DOHH2 (cell line): ENCODE measurements around the gene NENF.

Experiments used
- EZH2phosphoT487 ChIP-seq: fragments of 200-600 bp; sonication (generic); IDR thresholded peaks from 2 replicates; pipeline ENCODE4 v1.6.1; 2017; ENCODE audit warnings: borderline replicate concordance, mild to moderate bottlenecking, antibody characterized with exemption, low read length, moderate library complexity, mixed read lengths
- TF ChIP-seq, protein P1 (sequence below): fragments of 200-600 bp; sonication (generic); IDR thresholded peaks from one replicate; pipeline ENCODE4 v1.5.1; 2014; ENCODE audit warnings: antibody characterized with exemption, mild to moderate bottlenecking, low read depth, low read length; ENCODE audit not compliant: poor library complexity, severe bottlenecking

- TF ChIP-seq, protein P1, sequence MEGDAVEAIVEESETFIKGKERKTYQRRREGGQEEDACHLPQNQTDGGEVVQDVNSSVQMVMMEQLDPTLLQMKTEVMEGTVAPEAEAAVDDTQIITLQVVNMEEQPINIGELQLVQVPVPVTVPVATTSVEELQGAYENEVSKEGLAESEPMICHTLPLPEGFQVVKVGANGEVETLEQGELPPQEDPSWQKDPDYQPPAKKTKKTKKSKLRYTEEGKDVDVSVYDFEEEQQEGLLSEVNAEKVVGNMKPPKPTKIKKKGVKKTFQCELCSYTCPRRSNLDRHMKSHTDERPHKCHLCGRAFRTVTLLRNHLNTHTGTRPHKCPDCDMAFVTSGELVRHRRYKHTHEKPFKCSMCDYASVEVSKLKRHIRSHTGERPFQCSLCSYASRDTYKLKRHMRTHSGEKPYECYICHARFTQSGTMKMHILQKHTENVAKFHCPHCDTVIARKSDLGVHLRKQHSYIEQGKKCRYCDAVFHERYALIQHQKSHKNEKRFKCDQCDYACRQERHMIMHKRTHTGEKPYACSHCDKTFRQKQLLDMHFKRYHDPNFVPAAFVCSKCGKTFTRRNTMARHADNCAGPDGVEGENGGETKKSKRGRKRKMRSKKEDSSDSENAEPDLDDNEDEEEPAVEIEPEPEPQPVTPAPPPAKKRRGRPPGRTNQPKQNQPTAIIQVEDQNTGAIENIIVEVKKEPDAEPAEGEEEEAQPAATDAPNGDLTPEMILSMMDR, result no peak
- no peak for TF ChIP-seq EZH2phosphoT487
Measured at GRCh38 chr1:212484701-212485570, 52.2 kb downstream of the NENF start.
